HepG2 (cell line): ENCODE results near the gene PLXND1. TPM values are rescaled to one million over a fixed set of nuclear protein-coding genes. Genes with fewer than 3 reads are reported as not detected.

ENCODE experiments used
- ATAC-seq: fragments of 200-7000 bp; cut with Tn5 transposase; 3 replicates; pipeline ENCODE4 v1.9.1; 2020; ENCODE audit warnings: mild to moderate bottlenecking, moderate library complexity
- BruUV-seq: library from RNA; stranded (reverse); fragments of 400-500 nt; replicated peaks from 2 replicates; lab custom pipeline; 2021; lab: Mats Ljungman, UMichigan
- CTCF ChIA-PET: fragments of 300-600 bp; formaldehyde crosslinking; extraction: SDS; loops from one replicate; lab custom pipeline; 2021; ENCODE audit warnings: low total read pairs, inconsistent platforms, low intra/inter-chr PET ratio; lab: Yijun Ruan, JAX
- POLR2A ChIA-PET: fragments of 350-600 bp; sonication (Branson Sonifier 250); formaldehyde crosslinking; loops from one replicate; lab custom pipeline; 2020; ENCODE audit warnings: antibody characterized with exemption, inconsistent platforms; lab: Yijun Ruan, JAX
- DNase-seq: peaks from one replicate; pipeline ENCODE4 v3.0.0-alpha.2; 2015; ENCODE audit warnings: low spot score
- FAIRE-seq: peaks from 3 replicates; lab custom pipeline; 2011; peaks lifted over from hg19 to GRCh38; lab: Jason Lieb, UNC
- H2AFZ ChIP-seq: one replicate; pipeline ENCODE4 v1.6.1; 2011; ENCODE audit warnings: low read length, inconsistent platforms
- H3K27ac ChIP-seq: fragments of 300-600 bp; 3 replicates; pipeline ENCODE4 v1.8.0; 2011; ENCODE audit warnings: mixed run types, mild to moderate bottlenecking, mixed read lengths, low read length, inconsistent platforms; ENCODE audit not compliant: insufficient read depth; ENCODE audit errors: extremely low read length
- H3K27me3 ChIP-seq, 2 experiments: fragments of 200-600 bp in 1 of 2; 2 replicates in 1 of 2; 3 replicates in 1 of 2; pipeline versions ENCODE4 v1.6.0 to v1.8.0; 2011; ENCODE audit warnings: low read length in 2 of 2, mild to moderate bottlenecking in 2 of 2, moderate library complexity in 2 of 2, inconsistent platforms in 1 of 2; ENCODE audit not compliant: insufficient read depth in 2 of 2, control insufficient read depth in 1 of 2
- H3K36me3 ChIP-seq, 2 experiments: fragments of 200-600 bp in 1 of 2; replicated peaks in 1 of 2; 2 replicates in 1 of 2; 3 replicates in 1 of 2; pipeline versions ENCODE4 v1.5.1 to v1.8.0; 2011; ENCODE audit warnings: low read length in 2 of 2, inconsistent platforms in 1 of 2; ENCODE audit not compliant: insufficient read depth in 2 of 2, control insufficient read depth in 1 of 2
- H3K4me1 ChIP-seq: 2 replicates; pipeline ENCODE4 v1.5.1; 2012; ENCODE audit warnings: low read length, inconsistent platforms; ENCODE audit not compliant: insufficient read depth
- H3K4me2 ChIP-seq: 2 replicates; pipeline ENCODE4 v1.6.0; 2011; ENCODE audit warnings: low read depth, low read length, inconsistent platforms
- H3K4me3 ChIP-seq, 3 experiments: fragments of 200-600 bp in 1 of 3; sonication (generic), shearing (Covaris generic) in 1 of 3; replicated peaks in 1 of 3; 2 replicates each; pipeline ENCODE4 v1.5.1; 2011 to 2016; ENCODE audit warnings: low read length in 3 of 3, inconsistent platforms in 2 of 3, low read depth in 2 of 3, mild to moderate bottlenecking in 2 of 3, control low read depth in 1 of 3, mixed read lengths in 1 of 3; ENCODE audit not compliant: insufficient read depth in 1 of 3
- H3K79me2 ChIP-seq: one replicate; pipeline ENCODE4 v1.6.1; 2011; ENCODE audit warnings: low read length, inconsistent platforms; ENCODE audit not compliant: insufficient read depth
- H3K9ac ChIP-seq: 2 replicates; pipeline ENCODE4 v1.6.0; 2011; ENCODE audit warnings: mild to moderate bottlenecking, low read depth, low read length, inconsistent platforms; ENCODE audit not compliant: insufficient read depth
- H3K9me3 ChIP-seq: 2 replicates; pipeline ENCODE4 v1.5.1; 2012; ENCODE audit warnings: mild to moderate bottlenecking, low read length
- H4K20me1 ChIP-seq: 2 replicates; pipeline ENCODE4 v1.6.0; 2011; ENCODE audit warnings: inconsistent platforms, mild to moderate bottlenecking, low read length, moderate library complexity; ENCODE audit not compliant: insufficient read depth
- CTCF ChIP-seq: sonication (generic); formaldehyde crosslinking; IDR thresholded peaks from 2 replicates; pipeline ENCODE4 v1.5.0; 2020; ENCODE audit warnings: mild to moderate bottlenecking, missing genetic modification reagents, moderate library complexity
- REL ChIP-seq: sonication (generic); formaldehyde crosslinking; conservative IDR thresholded peaks from 2 replicates; pipeline ENCODE4 v1.8.0; 2022; ENCODE audit warnings: mild to moderate bottlenecking, missing genetic modification reagents, moderate library complexity
- SMC3 ChIP-seq: IDR thresholded peaks from 2 replicates; pipeline ENCODE4 v1.6.1; 2011; ENCODE audit warnings: low read length, improper control_type of control experiment
- SP5 ChIP-seq: IDR thresholded peaks from 2 replicates; pipeline ENCODE4 v1.6.1; 2016; ENCODE audit warnings: low read depth, borderline replicate concordance
- STAG1 ChIP-seq: sonication (generic); formaldehyde crosslinking; IDR thresholded peaks from 2 replicates; pipeline ENCODE4 v1.4.0; 2020; ENCODE audit warnings: missing genetic modification reagents
- TAF1 ChIP-seq: sonication (generic); formaldehyde crosslinking; IDR thresholded peaks from 2 replicates; pipeline ENCODE4 v1.4.0; 2020; ENCODE audit warnings: missing genetic modification reagents
- ZMAT5 ChIP-seq: sonication (generic); formaldehyde crosslinking; IDR thresholded peaks from 2 replicates; pipeline ENCODE4 v1.5.0; 2020; ENCODE audit warnings: mild to moderate bottlenecking, low read depth, missing genetic modification reagents, borderline replicate concordance
- ZNF564 ChIP-seq: sonication (generic); formaldehyde crosslinking; IDR thresholded peaks from 2 replicates; pipeline ENCODE4 v1.8.1; 2023; ENCODE audit warnings: mild to moderate bottlenecking, missing genetic modification reagents
- WGBS: methylation state at CpG from one replicate; pipeline ENCODE4 v1.1.6; 2017; ENCODE audit warnings: low lambda C conversion rate; 5-methylcytosine and 5-hydroxymethylcytosine counted together
- in situ Hi-C: cut with HindIII; loops from 2 replicates; pipeline ENCODE4 v1.10.0; 2017; ENCODE audit warnings: low pct_unique_long_range_greater_than_20kb; ENCODE audit not compliant: extremely low pct_ligation_motif_present
- intact Hi-C: fragments of 100-400 bp; cut with micrococcal nuclease; formaldehyde crosslinking; loops from one replicate; pipeline ENCODE4 v1.10.0; 2022; ENCODE audit not compliant: unreplicated experiment
- polyA plus RNA-seq, 8 experiments: library from polyadenylated mRNA; depleted of rRNA in 3 of 8; stranded (reverse) in 7 of 8; unstranded in 1 of 8; fragments of >200 nt; fragmentation: Illumina TruSeq in 4 of 8; extraction: Trizol in 4 of 8; gene quantifications; 2 replicates each; pipeline versions ENCODE4 v1.2.1 to v1.2.3, GENCODE V29; 2011 to 2016; ENCODE audit warnings: low read depth in 4 of 8, missing spikeins in 1 of 8, mixed read lengths in 1 of 8; ENCODE audit not compliant: insufficient read depth in 1 of 8
- total RNA-seq, 5 experiments: library from RNA; depleted of rRNA; stranded (reverse); fragments of >200 nt; fragmentation: Illumina TruSeq; extraction: Trizol; gene quantifications; 2 replicates each; pipeline ENCODE4 v1.2.3, GENCODE V29; 2016; ENCODE audit warnings: low read depth in 1 of 5

The PLXND1 gene
- total and polyA plus RNA-seq, 2 of the 13 experiments (the other 11 are each of a cell fraction or from before 2014, with no cell fraction given) = 15.9 to 42.0 TPM

DNA sequence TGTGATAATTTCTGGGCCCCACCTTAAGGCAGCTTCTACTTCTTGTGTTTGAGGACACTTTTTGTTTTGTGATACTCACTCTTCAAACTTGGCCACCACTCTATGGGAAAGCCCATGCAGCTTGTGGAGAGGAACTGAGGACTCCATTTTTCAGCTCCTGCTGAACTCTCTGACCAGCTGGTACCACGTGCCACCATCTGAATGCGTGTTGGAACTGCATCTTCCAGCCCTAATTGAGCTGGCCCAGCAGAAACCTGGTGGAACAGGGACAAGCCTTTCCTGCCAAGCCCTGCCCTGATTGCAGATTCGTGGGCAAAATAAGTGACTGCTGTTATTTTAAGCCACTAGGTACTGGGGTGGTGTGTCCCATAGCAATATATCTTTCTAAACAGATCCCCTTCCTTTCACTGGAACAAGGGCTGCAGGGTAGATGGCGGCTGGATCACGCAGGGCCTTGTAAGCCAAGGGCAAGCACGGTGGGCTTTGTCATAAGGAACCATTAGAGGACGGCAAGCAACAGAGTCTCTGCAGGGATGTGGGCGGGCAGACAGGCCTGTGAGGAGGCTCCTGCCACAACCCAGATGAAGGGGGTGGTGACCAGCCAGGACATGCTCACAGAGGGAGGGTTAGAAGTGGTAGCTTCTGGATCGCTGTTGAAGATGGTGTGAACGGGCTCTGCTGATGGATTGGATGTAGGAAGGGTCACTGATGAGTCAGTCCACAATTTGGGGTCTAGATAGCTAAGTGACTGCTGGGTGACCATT, 54.0 kb downstream of the PLXND1 start:
- peaks cover 46% of the 10 kb centered on the region for H3K4me1 ChIP-seq
- no peak overlapping the region for H2AFZ ChIP-seq
- no peaks in the 10 kb centered on the region for H4K20me1 ChIP-seq
- no peak overlapping the region for H3K9ac ChIP-seq
- no peak for DNase-seq
- FAIRE-seq = no peak
- H3K36me3 ChIP-seq = peaks cover 3% of the 10 kb centered on the region in 2 experiments; a peak in 3 of 5 replicates
- in situ Hi-C loops = loop anchor here (5.0 kb wide), 1 partner anchor 60 kb away; no protein-coding TSS in a partner anchor
- H3K79me2 ChIP-seq = no peaks in the 10 kb centered on the region
- no peak overlapping the region for H3K4me3 ChIP-seq
- H3K4me2 ChIP-seq = no peak overlapping the region
- H3K9me3 ChIP-seq = no peaks in the 10 kb centered on the region
- no peak for TF ChIP-seq REL (CRISPR knock-in tag)
- 0 out of 2 replicates have a peak, but pooled peaks have one; percentile 4 for TF ChIP-seq TAF1 (CRISPR knock-in tag)
- TF ChIP-seq CTCF (CRISPR knock-in tag) = peak; percentile 42
- TF ChIP-seq ZNF564 (CRISPR knock-in tag) = no peak
- no peak for TF ChIP-seq SP5 (CRISPR knock-in tag)
- peak; percentile 16; the same call in 1 of the 2 replicates for TF ChIP-seq SMC3
- no peak for TF ChIP-seq ZMAT5
- peak; percentile 49 for TF ChIP-seq STAG1 (CRISPR knock-in tag)
- no peaks in the 10 kb centered on the region for H3K27me3 ChIP-seq
- POLR2A ChIA-PET = interaction anchor here (0.9 to 1.6 kb wide), 3 partner anchors 14 to 42 kb away, joined by 3 to 10 read pairs (median 3); no protein-coding TSS in a partner anchor
- intact Hi-C loops = loop anchor here (10.0 kb wide), 1 partner anchor 58 kb away; no protein-coding TSS in a partner anchor
- no peak overlapping the region for H3K27ac ChIP-seq
- CTCF ChIA-PET = interaction anchor here (1.2 kb wide), 1 partner anchor 62 kb away, joined by 4 read pairs; no protein-coding TSS in a partner anchor
- WGBS = 50% methylated on average over 9 of the region's 10 CpGs
- ATAC-seq = peak; percentile 19
- BruUV-seq = no TSS peak
